ENCODE measurements around the gene DST. TPM values are rescaled to one million over a fixed set of nuclear protein-coding genes. Genes with fewer than 3 reads are reported as not detected.
A peak's percentile ranks its signal among the peaks of the same experiment; 100 is the strongest.

The DST gene
- polyA plus RNA-seq, 1 of the 3 experiments (the other 2 are of a cell fraction) = 64.3 TPM

DNA sequence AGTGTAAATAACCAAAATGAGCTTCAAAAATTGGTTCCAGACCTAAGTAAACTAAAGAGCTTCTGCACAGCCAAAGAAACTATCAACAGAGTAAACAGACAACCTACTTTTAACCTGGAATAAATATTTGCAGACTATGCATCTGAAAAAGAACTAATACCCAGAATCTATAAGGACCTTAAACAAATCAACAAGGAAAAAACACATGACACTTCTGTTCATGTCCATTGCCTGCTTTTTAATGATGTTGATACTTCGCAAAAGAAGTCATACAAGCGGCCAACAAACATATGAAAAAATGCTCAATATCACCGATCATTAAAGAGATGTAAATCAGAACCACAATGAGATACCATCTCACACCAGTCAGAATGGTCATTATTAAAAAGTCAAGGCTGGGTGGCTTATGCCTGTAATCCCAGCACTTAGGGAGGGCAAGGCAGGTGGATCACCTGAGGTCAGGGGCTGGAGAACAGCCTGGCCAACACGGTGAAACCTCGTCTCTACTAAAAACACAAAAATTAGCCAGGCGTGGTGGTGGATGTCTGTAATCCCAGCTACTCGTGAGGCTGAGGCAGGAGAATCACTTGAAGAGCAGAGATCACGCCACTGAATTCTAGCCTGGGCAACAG, 42.5 kb upstream of the DST start:
- ChIA-PET CTCF (interaction anchor here (2.0 to 2.6 kb wide), 2 partner anchors 13 to 18 kb away, joined by 4 to 16 read pairs; no protein-coding TSS in a partner anchor), POLR2A (no interaction called here)

More for the DNA sequence above, 42.5 kb upstream of the DST start:
- Histone ChIP-seq H3K36me3 (replicated peaks in 1 of 2; ENCODE audit: control insufficient read depth in 1 of 2, insufficient read depth in 2 of 2, low read length in 1 of 2) (peaks cover 3 to 32% of the 10 kb centered on the region in 2 experiments), H3K4me3 (ENCODE audit: low read depth in 2 of 2, low read length in 1 of 2) (no peak overlapping the region), H3K27ac (ENCODE audit: low read depth in 2 of 2, low read length in 1 of 2) (peak overlapping the region in 1 of 2 experiments; percentile 28; a peak in 1 of 4 replicates), H2AFZ (ENCODE audit: low read depth) (no peak overlapping the region), H3K4me2 (no peak overlapping the region), H3K9me3 (no peaks in the 10 kb centered on the region), H4K20me1 (ENCODE audit: insufficient read depth) (peaks cover 3% of the 10 kb centered on the region; the same call in 1 of the 2 replicates), H3F3A (replicated peaks; ENCODE audit: insufficient read depth) (peaks cover 13% of the 10 kb centered on the region), H3K9ac (no peak overlapping the region), H3K4me1 (ENCODE audit: control insufficient read depth in 1 of 2, insufficient read depth in 2 of 2, low read depth in 1 of 2, low read length in 1 of 2) (peaks cover 19 to 33% of the 10 kb centered on the region in 2 experiments), H3K27me3 (ENCODE audit: insufficient read depth) (no peaks in the 10 kb centered on the region), H3K79me2 (ENCODE audit: insufficient read depth) (peaks cover 93% of the 10 kb centered on the region), H3K9me2 (no peaks in the 10 kb centered on the region)
- DNase-seq = no peak
- WGBS (ENCODE audit: low lambda C conversion rate) = 97% methylated on average over 8 of the region's 8 CpGs
- TF ChIP-seq, protein P1, sequence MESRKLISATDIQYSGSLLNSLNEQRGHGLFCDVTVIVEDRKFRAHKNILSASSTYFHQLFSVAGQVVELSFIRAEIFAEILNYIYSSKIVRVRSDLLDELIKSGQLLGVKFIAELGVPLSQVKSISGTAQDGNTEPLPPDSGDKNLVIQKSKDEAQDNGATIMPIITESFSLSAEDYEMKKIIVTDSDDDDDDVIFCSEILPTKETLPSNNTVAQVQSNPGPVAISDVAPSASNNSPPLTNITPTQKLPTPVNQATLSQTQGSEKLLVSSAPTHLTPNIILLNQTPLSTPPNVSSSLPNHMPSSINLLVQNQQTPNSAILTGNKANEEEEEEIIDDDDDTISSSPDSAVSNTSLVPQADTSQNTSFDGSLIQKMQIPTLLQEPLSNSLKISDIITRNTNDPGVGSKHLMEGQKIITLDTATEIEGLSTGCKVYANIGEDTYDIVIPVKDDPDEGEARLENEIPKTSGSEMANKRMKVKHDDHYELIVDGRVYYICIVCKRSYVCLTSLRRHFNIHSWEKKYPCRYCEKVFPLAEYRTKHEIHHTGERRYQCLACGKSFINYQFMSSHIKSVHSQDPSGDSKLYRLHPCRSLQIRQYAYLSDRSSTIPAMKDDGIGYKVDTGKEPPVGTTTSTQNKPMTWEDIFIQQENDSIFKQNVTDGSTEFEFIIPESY (IDR thresholded peaks at IDR 0.05; ENCODE audit: borderline replicate concordance, low read depth) = no peak
- TF ChIP-seq, protein P2, sequence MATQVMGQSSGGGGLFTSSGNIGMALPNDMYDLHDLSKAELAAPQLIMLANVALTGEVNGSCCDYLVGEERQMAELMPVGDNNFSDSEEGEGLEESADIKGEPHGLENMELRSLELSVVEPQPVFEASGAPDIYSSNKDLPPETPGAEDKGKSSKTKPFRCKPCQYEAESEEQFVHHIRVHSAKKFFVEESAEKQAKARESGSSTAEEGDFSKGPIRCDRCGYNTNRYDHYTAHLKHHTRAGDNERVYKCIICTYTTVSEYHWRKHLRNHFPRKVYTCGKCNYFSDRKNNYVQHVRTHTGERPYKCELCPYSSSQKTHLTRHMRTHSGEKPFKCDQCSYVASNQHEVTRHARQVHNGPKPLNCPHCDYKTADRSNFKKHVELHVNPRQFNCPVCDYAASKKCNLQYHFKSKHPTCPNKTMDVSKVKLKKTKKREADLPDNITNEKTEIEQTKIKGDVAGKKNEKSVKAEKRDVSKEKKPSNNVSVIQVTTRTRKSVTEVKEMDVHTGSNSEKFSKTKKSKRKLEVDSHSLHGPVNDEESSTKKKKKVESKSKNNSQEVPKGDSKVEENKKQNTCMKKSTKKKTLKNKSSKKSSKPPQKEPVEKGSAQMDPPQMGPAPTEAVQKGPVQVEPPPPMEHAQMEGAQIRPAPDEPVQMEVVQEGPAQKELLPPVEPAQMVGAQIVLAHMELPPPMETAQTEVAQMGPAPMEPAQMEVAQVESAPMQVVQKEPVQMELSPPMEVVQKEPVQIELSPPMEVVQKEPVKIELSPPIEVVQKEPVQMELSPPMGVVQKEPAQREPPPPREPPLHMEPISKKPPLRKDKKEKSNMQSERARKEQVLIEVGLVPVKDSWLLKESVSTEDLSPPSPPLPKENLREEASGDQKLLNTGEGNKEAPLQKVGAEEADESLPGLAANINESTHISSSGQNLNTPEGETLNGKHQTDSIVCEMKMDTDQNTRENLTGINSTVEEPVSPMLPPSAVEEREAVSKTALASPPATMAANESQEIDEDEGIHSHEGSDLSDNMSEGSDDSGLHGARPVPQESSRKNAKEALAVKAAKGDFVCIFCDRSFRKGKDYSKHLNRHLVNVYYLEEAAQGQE (IDR thresholded peaks at IDR 0.05; ENCODE audit: low read depth, low read length) = no peak
- TF ChIP-seq, protein P3, sequence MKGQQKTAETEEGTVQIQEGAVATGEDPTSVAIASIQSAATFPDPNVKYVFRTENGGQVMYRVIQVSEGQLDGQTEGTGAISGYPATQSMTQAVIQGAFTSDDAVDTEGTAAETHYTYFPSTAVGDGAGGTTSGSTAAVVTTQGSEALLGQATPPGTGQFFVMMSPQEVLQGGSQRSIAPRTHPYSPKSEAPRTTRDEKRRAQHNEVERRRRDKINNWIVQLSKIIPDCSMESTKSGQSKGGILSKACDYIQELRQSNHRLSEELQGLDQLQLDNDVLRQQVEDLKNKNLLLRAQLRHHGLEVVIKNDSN (IDR thresholded peaks at IDR 0.05; ENCODE audit: borderline replicate concordance, low read depth) = no peak
- no peak for TF ChIP-seq FOXM1 (IDR thresholded peaks at IDR 0.05; ENCODE audit: low read depth)

Data from SK-N-SH (cell line).